Epithelial cell of proximal tubule (primary cell): ENCODE data around the gene CCDC90B. TPM values are rescaled to one million over a fixed set of nuclear protein-coding genes. Genes with fewer than 3 reads are reported as not detected.

Source experiments
- DNase-seq: peaks from one replicate; pipeline ENCODE4 v3.0.0-alpha.2; 2011; ENCODE audit warnings: low read depth
- H3K4me3 ChIP-seq: 2 replicates; pipeline ENCODE4 v1.5.1; 2011; ENCODE audit warnings: low read depth, mild to moderate bottlenecking, low read length
- CTCF ChIP-seq: conservative IDR thresholded peaks from 2 replicates; pipeline ENCODE4 v1.5.1; 2012; ENCODE audit warnings: low read depth, mild to moderate bottlenecking, low read length
- total RNA-seq: library from RNA; depleted of rRNA; stranded (reverse); fragments of >200 nt; gene quantifications from 2 replicates; pipeline ENCODE4 v1.2.3, GENCODE V29; 2015

The CCDC90B gene
- total RNA-seq, 1 donor from 2014 or later: 44.4 TPM

GRCh38 chr11:83303316-83303715 is 17.1 kb upstream of the CCDC90B start:
- H3K4me3 ChIP-seq: no peak overlapping the region
- DNase-seq: no peak
- no peak for TF ChIP-seq CTCF

GRCh38 chr11:83302151-83302550 is 16.0 kb upstream of the CCDC90B start:
- TF ChIP-seq CTCF: no peak
- H3K4me3 ChIP-seq: no peak overlapping the region
- no peak for DNase-seq

- no peak for TF ChIP-seq CTCF
- no peak for DNase-seq
- H3K4me3 ChIP-seq: no peak overlapping the region
Measured at GRCh38 chr11:83299681-83300080, 13.5 kb upstream of the CCDC90B start.

- TF ChIP-seq CTCF: no peak
- H3K4me3 ChIP-seq: no peak overlapping the region
- no peak for DNase-seq
Measured at GRCh38 chr11:83294208-83294607, 8.0 kb upstream of the CCDC90B start.

GRCh38 chr11:83293457-83293774 is 7.2 kb upstream of the CCDC90B start:
- TF ChIP-seq CTCF: no peak

GRCh38 chr11:83292709-83293456 is 6.7 kb upstream of the CCDC90B start:
- H3K4me3 ChIP-seq: no peak overlapping the region
- DNase-seq: peak; percentile 19
- TF ChIP-seq CTCF: peak; percentile 89

More at GRCh38 chr11:83293457-83293774, 7.2 kb upstream of the CCDC90B start:
- H3K4me3 ChIP-seq: no peak overlapping the region
- DNase-seq: no peak

GRCh38 chr11:83287631-83288030 is 1.5 kb upstream of the CCDC90B start:
- no peak overlapping the region for H3K4me3 ChIP-seq
- TF ChIP-seq CTCF: no peak
- no peak for DNase-seq
